SKM-1 (cell line): ENCODE results near the gene LRP1B.

Experiments used
- DNase-seq: peaks from one replicate; lab custom pipeline; 2025; ENCODE audit not compliant: unreplicated experiment; lab: John Stamatoyannopoulos, UW

Gene LRP1B

DNA sequence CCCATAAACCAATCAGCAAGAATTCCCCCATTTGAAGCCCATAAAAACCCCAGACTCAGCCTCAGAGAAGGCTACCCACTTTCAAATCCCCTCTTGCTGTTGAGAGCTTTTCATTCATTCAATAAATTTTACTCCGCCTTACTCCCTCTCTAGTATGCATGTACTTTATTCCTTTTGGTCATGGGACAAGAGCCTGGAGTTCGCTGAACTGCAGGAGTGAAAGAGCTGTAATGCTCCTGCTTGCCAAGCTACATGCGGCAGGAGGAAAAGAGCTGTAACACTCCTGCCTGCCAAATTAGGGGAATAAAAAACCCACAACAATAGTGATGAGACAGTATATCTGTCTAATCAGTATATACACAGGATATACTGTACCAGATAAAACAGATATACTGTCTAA lies 1261.7 kb downstream of the LRP1B start:
- DNase-seq = no peak

DNA sequence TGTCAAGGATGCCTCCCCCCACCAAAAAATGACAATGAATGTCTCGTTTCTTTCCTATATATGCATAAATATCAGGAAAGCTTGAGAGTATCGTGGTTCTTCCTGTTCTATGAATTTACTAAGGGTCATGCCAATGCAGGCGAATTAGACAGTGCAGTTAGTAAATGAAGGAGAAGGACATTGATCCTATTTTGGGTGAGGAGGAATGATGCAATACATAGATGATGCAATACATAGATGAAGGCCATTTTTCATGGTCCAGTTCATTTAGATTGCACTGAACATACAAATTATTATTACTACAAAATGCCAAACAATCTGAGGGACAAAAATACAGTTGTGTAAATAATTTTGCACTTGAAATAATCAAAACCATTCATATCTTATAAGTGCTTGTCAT lies 1265.0 kb downstream of the LRP1B start:
- no peak for DNase-seq

DNA sequence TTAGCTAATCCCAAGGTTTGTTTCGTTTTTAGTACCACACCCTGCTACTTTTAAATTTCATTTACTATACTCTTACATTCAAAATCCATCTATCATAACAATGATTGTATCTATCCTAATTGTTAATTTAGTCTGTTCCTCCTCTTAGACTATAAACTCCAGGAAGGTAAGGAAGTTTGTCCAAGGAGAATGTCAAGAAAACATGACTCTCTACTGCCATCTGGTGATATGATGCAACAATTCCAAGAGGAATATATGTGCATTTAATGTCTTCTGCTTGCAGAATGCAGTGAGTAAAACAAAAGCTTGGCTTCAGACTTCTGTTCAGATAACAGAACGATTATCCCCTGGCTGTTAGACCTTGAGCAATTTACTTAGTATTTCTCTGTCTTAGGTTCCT lies 1267.1 kb downstream of the LRP1B start:
- peak; percentile 37 for DNase-seq

DNA sequence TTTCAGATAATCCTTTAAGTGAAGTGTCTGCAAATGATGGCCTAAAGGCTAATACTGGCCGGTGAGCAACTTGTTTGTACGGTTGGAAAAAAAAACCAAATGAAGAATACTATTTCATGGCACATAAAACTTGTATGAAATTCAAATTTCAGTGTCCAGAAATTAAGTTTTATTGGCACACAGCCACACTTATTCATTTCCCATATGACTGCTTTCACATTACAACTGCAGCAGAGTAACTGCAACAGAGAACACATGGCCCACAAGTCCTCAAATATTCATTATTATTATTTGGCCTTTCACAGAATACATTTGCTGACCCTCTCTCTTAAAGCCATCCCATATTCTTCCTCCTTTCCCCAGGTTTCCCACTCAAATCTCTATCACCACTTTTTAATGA lies 1268.6 kb downstream of the LRP1B start:
- no peak for DNase-seq

DNA sequence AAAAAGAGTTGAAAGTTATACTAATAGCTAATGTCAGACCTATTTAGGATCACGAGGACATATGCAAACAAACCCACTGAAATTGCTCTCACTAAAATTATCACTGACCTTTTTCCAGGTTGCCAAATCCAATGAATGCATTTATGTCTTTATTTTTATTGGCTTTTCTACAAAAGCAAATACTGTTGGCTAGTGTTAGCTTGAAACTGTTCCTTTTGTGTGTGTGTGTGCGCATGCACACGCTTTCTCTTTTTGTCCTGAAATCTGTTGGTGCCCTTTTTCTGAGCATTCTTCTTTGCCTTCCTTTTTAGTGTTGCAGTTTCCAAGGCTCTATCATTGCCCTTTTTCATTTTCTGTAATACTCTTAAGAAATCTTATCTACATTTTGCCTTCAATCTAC lies 1269.2 kb downstream of the LRP1B start:
- no peak for DNase-seq

DNA sequence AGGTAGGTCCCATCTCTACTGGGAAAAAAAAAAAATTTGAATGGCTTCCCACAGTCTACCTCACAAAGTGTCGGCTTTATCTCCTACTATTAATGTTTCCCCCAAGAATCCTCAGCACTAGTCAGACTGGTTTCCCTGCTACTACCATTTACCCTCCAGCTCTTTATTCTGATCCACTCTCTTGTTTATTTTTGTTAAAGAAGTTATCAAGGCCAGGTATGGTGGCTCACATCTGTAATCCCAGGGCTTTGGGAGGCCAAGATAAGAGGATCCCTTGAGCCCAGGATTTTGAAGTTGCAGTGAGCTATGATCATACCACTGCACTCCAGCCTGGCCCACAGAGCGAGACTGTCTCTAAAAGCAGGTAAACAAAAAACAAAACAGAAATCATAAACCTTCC lies 1275.3 kb downstream of the LRP1B start:
- DNase-seq = no peak

DNA sequence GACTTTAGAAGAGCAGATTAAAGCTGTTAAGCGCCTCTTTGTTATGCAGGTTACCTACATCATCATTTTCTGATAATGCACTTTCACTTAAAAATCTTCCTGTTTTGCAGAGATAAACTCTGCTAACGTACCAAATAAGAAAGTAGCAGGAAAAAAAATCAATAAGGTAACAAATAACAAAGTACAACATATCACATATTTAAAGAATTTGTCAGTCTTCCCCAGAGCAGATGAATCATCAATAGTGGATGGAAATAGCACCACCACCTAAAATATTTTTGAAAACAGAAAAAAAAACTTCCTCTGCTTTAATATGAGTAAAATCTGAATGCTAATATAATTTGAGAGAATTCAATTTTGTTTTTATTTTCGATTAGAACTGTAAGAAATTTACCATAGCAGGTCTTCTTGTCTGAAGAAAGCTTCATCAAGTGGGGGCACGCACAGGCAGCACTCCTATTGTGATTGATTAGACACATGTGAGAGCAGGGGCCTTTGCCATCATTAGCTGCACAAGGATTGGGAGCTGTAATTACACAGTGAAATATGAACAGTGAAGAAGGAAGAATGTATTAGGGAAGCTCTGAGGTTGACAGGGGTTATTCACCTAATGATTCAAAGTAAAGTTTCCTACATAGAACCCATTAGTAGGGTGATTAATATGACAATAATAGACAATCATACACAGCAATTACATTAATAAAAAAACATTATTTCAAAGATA lies 1279.4 kb downstream of the LRP1B start:
- DNase-seq = no peak

DNA sequence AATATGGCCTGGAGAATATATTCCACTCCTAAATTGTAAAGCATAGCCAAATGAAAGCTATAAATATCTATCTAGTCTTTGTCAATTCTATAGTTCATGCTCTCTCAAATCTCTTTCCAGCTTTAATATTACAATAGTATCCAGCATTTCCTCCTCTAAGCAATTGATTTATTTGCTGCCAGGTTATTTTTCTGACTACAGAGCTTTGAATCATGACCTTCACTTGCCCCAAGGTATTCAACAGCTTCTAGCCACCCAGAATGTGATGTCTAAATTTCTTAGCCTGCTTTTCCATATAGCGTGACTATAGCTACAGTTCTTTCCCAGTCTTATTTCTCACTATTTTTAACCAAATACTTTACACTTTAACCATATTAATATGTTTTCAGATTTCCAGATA lies 1287.6 kb downstream of the LRP1B start:
- DNase-seq = no peak

DNA sequence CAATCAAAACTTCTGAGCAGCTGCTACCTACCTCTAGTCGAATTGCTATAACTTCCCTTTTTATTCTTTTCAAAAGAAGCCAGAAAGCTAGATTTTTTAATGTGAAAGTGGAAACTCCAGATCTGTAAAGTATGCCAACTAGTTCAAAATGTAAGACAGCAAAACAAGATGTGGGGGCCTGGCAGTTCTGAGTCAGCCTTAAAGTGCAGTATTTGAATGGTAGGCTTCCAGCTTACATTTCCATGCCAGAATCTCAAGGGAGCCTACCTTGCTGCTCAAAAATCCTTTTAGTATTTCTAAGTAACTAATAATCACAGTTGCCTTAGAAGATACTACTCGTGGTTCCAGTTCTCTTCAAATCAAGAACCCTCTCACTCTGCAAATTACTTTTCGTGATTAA lies 1288.7 kb downstream of the LRP1B start:
- DNase-seq = no peak

DNA sequence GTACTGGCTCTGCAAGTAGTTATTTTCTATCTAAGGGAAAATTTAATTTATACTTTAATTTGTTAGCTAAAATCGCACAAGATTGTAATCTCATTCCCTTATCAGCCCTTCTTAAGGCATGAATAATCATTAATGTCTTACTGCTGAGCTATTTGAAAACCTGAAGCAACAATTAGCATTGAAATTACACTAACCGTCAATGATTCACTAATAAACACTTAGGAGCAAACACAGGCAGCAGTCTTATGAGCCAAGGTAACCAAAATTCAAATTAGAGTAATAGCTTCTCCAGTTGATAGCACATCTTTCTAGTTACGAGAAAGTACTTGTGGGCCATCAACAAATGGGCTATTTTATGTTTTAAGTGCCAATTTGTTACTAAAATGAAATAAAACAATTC lies 1289.7 kb downstream of the LRP1B start:
- DNase-seq = no peak

DNA sequence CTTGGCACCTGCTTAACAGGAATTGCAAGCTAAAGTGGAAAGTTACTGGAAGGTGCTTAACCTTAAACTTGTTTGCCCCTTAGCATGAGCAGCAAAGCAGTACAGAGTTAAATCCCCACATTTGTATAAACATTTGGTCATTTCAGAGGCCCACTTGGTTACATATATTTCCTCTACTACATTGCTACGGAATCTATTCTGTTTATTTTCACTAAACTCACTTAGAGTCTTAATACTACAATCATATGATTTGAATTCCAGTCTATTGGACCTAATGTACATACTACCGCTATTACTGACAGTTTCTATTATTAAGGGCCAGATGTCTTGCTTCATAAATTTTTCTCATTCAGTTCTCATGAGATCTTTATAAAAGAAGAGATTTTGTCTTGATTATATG lies 1294.0 kb downstream of the LRP1B start:
- DNase-seq = no peak

DNA sequence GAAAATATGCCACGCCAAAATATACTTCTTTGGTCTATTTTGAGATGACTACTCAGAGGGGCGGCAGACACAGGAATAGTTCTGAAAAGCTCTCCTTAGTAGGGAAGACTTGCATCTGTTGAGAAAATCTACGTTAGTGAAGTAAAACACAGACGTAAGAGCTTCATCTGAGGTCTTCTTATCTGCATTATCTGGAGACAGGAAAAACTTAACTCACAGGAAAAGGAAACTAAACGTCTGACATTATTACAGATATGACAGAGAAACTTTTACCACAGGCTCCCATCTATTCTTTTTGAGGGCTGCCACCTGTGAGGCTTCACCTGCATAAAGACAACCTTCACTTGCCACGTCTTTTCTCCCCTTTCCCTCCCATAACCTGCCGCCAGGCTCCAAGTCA lies 1295.7 kb downstream of the LRP1B start:
- no peak for DNase-seq

DNA sequence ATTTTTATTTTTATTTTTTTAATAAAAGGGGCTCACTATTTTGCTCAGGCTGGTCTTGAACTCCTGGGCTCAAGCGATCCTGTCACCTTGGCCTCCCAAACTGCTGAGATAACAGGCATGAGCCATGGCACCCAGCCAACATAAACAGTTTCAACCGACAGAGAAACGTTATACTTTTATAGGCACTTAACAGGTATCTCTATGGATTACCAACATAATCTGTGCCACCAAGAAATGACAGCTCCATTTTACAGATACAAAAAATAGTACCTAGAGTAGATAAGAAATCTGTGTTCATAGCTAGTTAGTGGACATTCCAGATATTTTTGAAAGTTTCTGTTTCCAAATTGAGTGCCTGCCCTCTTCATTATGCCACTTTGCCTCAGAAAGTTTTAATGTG lies 1316.7 kb downstream of the LRP1B start:
- DNase-seq = no peak

DNA sequence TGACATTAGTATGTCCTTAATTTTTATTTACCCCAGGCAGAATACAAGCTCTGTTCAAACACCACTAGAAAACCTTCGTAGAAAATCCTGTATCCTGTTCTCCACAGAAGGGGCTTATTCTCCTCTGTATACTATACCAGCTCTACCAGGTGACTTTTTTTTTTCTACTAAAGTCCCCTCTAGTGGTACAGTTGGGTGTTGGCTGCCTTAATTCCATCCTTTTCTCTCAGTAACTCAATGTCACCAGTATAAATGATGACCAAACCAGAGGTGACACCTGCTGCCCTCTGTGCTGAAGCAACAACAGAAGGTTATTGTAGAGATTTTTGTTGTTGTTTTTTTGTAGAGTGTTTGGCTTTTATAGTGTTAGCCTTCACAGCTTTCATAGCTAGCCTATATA lies 1322.0 kb downstream of the LRP1B start:
- DNase-seq = no peak

DNA sequence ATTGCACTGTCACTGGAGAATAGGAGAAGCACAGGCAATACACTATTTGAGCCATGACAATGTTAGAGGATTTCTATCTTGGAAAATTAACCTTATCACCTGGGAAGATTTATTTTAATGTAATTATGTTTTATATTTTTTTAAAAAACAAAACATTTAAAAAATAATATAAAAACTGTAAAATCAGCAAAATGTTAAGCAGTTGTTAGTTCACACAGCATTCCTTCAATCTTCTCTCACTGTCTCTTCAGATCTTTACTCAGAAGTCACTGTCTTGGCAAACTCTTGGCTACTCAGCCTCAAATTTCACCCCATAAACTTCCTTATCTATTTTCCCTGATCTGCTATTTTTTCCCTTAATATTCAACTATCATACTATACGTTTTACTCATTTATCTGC lies 1322.6 kb downstream of the LRP1B start:
- DNase-seq = no peak

DNA sequence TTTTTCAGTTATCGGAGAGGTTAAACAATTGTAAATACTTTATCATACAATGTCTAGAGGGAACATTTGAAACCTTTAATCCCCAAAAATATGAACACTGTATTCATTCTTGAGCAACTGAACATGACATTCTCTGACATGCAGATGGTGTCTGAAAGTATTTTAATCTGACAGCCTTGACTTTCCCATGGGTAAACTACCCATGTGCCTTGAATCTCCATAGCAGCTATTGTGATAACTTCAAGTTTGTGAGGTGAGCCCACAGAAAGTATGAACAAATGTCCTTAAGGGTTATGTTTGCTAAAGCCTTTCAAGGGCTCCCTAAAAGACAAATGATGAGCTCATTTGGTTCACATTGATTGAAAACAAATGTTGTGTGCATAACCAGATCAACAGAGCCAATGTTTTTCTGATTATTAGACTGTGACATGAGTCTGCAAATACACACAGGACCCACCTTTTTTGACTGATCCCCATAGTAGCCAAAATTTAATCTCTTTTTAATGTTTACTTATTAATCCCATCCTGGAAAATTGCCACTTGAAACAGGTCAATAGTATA lies 1326.0 kb downstream of the LRP1B start:
- DNase-seq = no peak

DNA sequence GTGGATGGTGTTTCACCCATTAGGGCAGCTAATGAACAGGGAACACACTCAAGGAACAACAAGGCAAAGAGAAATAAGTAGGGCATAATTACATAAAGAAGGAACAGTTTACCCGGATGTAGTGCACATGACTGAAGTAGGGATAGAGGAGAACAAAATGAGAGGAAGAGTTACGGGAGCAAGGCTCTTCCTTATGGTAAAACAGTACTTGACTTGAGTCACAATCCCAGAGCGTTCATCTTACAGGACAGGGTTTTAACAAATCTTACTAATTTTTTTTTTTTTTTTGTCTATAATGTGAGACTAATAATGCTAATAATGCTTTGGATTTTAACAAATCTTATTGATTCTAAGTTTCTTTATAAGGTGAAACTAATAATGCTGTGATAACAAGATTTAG lies 1329.5 kb downstream of the LRP1B start:
- no peak for DNase-seq

DNA sequence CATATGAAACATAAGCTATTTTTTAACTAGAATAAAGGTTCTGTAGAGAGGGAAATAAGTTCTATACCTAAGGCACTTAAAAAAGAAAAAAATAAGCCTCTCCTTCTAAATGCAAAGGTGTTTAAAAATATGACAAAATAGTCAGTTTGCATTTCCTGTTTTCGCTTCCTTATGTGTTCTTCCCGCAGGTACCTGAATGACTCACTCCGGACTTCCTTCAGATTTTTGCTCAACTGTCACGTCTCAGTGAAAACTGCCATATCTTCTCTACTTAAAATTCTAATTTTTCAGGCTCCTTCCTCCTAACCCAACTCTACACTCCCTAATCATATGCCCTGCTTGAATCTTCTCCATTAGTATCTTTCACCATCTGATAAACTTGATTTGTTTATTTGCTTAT lies 1333.1 kb downstream of the LRP1B start:
- no peak for DNase-seq

DNA sequence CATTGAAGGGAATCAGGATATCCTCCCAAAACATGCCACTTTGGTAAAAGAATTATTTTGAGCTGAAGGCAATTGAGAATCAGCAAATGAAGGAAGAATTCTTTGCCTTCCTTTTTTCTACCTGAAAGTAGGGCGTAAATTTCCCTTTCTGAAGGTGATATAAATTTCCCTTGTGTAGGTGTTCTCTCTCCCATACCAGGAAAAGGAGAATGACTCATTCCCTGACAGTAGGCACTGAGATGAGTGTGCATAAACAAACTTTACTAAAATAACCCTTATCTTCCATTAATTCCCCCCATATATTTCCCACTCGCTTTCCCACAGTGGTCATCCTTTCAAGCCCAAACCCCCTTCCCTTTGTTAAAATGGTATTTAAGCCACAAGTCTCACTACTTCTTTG lies 1339.0 kb downstream of the LRP1B start:
- DNase-seq = no peak

DNA sequence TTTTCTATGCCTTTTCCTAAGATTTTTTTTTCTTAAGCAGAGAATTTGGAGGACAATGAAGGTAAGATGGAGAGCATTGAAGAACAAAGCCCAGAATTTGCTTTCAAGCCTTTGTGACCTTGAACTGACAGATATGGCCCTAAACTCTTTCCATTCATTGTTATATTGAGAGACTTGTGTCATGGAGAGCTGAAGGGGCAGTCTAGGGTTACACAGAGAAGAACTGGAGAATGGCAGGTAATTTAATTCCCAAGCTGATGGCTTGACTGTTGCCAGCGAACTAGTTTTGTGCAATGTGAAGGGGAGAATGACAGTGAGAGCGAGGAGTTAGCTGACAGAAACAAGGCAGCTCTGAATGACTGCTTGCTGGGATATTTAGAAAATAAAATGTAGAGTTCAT lies 1344.2 kb downstream of the LRP1B start:
- no peak for DNase-seq

DNA sequence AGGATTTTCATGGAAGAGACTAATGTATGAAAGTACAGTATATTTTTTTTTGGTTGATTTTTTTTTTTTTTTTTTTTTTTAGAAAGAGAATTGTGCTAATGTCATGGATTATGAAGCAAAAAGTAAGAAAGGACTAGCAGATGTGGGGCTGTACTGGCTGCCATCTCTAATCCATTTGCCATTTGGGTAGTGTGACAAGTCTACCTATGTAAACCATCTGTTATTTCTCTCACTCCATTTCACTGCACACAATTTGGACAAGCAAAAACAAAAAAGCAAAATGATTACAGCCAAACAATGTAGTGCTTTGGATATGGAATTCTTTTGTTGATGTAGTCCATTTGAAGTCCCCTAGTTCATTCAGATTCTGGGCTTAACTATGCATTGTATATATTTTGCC lies 1355.4 kb downstream of the LRP1B start:
- DNase-seq = no peak

DNA sequence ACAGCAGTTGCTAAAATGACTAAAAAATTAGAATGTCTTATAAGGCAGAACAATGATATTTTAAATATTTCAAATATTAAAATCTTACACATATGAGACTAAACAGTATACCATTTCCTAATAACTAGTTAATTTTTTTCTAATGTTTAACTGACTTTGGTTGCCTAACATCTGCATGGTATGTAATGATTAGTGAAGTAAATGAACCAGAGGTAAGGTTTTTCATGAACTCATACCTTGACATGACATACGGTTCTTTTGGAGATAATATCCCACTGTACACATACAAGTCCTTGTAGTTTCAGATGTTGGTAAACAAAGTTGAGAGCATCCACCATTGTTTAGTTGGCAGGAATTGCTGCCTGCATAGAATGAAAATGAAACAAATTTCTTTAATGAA lies 1360.2 kb downstream of the LRP1B start:
- DNase-seq = no peak

DNA sequence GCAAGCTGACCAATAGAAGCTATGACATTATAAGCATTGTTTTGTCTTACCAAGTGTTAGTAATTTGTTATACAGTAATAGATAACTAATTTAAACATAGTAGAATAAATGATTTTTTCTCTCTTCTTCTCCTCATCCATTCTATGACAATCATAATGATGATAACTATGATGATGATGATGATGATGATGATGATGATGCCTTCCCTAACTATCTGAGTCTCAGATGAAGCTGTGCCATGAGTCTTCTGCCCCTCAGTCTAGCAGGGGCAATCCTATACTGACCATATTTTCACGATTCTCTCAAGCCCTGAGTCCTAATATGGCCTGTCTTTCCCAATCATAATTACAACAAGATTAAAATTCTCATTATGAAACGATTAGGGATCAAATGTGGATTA lies 1369.0 kb downstream of the LRP1B start:
- DNase-seq = no peak
